GM06990 (cell line): ENCODE measurements around the gene VAV3.

ENCODE experiments used
- DNase-seq: peaks from one replicate; pipeline ENCODE4 v3.0.0-alpha.2; 2011; ENCODE audit not compliant: insufficient read length; ENCODE audit errors: extremely low read depth
- H3K27me3 ChIP-seq: replicated peaks from 2 replicates; pipeline ENCODE4 v1.6.0; 2011; ENCODE audit warnings: low read length; ENCODE audit not compliant: control insufficient read depth, insufficient read depth
- H3K36me3 ChIP-seq: 2 replicates; pipeline ENCODE4 v1.5.1; 2011; ENCODE audit warnings: low read length; ENCODE audit not compliant: control insufficient read depth, insufficient read depth
- H3K4me3 ChIP-seq: replicated peaks from 2 replicates; pipeline ENCODE4 v1.5.1; 2011; ENCODE audit warnings: low read depth, mild to moderate bottlenecking, control low read depth, low read length
- CTCF ChIP-seq: IDR thresholded peaks from 2 replicates; pipeline ENCODE4 v1.5.1; 2011; ENCODE audit warnings: low read length, control low read depth, mild to moderate bottlenecking, inconsistent platforms; ENCODE audit not compliant: insufficient read depth, poor library complexity, severe bottlenecking

Gene VAV3

DNA sequence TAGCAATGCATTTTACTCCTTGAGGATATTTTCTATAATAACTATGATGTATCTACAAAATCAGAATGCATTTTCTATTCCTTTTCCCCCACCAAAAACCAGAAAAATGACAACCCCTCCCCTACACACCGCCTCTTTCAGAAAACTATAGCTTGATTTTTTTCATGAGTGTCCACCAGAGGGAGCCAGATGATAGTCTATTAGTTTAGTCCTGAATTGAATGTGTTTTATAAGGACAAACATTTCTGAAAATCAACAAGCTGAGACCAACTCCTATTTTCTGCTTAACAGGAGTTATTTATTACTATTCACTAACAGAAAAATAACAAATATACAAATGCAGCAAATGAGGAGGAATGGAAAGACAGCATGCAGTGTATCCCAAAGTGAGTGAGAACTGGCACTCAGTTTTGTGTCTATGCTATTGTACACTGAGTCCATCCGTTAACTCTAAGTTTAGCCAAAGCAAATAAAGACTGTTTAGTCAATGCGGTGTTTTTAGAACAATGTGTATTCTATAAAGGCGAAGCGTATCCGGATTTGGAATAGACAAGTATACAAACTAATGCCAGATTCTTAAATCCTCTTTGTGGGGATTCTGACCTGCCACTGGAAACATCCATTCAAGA, 182.6 kb downstream of the VAV3 start:
- peak; percentile 54 for TF ChIP-seq CTCF
- no peaks in the 10 kb centered on the region for H3K36me3 ChIP-seq
- no peaks in the 10 kb centered on the region for H3K27me3 ChIP-seq
- no peak overlapping the region for H3K4me3 ChIP-seq
- peak; percentile 15 for DNase-seq

GRCh38 chr1:107781245-107781644, 183.7 kb downstream of the VAV3 start:
- no peak overlapping the region for H3K4me3 ChIP-seq
- TF ChIP-seq CTCF, result no peak
- H3K27me3 ChIP-seq, result no peaks in the 10 kb centered on the region
- no peak for DNase-seq
- no peaks in the 10 kb centered on the region for H3K36me3 ChIP-seq

DNA sequence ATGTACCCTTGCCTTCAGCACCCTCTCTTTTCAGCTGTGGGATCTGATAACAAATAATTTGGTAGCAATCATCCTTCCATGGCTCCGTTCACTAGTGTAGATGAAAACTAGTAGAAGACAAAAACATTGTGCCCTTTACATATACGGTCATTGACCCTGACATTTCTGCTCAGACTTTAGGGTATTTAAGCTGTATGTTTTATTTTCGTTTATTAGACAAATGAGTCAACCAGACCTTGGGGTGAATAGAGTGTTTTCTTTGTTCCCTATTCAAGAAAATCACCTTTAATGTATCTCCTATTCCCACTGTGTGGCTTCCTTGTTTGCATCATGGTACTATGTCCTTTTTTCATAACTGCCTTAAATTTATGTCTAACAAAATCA, 187.3 kb downstream of the VAV3 start:
- no peaks in the 10 kb centered on the region for H3K27me3 ChIP-seq
- no peaks in the 10 kb centered on the region for H3K36me3 ChIP-seq
- TF ChIP-seq CTCF, result no peak

DNA sequence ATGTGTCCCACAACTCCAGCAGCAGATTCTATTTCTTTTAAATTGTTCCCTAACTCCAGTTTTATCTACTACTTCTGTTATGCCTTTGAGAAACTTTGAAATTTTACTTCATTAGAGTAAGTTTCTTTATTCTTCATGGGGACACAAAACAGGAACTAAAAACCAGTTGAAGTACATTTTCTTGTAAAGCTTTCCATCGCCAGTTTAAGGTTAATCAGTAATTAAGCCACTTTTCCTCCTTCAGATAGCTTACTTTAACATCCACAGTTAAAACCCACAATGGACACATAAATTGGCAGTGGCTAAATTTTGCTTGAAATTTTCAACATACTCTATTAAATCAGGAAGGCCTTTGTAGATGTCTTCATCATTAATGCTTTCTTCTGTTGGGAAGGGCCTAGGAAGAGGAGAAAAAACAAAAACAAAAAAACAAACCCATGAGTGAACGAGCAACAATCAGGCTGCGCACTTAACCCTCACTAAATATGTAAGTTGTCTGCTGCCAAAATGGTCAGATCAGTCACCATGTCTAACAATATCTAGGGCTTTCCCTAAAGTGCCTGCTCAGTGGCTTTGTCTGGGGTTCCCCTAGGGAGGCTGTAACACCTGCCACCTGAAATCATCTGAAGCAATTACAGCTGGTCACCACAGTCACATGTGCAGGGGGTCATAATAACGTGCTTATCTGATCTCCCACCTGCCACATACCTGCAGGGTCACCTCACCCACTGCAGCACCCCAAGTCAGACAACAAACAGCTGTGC, 187.9 kb downstream of the VAV3 start:
- DNase-seq, result peak; percentile 48
- H3K4me3 ChIP-seq, result no peak overlapping the region
- no peak for TF ChIP-seq CTCF
- no peaks in the 10 kb centered on the region for H3K27me3 ChIP-seq
- no peaks in the 10 kb centered on the region for H3K36me3 ChIP-seq

More for the DNA sequence above, 187.3 kb downstream of the VAV3 start:
- no peak overlapping the region for H3K4me3 ChIP-seq
- no peak for DNase-seq

DNA sequence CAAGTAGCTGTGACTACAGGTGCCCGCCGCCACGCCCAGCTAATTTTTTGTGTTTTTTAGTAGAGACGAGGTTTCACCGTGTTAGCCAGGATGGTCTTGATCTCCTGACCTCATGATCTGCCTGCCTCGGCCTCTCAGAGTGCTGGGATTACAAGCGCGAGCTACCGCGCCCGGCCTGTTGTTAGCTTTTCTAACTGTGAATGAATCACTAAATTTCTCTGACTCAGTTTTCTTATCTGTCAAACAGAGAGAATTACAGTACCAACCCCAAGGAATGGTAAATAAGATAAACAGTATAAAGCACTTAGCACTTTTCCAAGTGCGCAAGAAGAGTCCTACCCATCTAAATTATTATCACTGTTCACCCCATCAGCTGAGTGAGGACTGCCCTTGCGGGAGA, 193.6 kb downstream of the VAV3 start:
- no peak for DNase-seq
- TF ChIP-seq CTCF, result no peak
- Histone ChIP-seq H3K36me3 (no peaks in the 10 kb centered on the region), H3K27me3 (no peaks in the 10 kb centered on the region), H3K4me3 (no peak overlapping the region)
